MM.1S (cell line): Measurements from ENCODE around the gene JAG2.

ENCODE experiments used
- CTCF ChIP-seq: fragments of 300-600 bp; sonication (generic); IDR thresholded peaks from 2 replicates; pipeline ENCODE4 v1.5.1; 2016; ENCODE audit warnings: antibody characterized with exemption, low read length, mixed read lengths
- EZH2phosphoT487 ChIP-seq: fragments of 300-600 bp; sonication (generic); IDR thresholded peaks from 2 replicates; pipeline ENCODE4 v1.6.1; 2018; ENCODE audit warnings: antibody characterized with exemption, low read length

- no peak for TF ChIP-seq CTCF
- TF ChIP-seq EZH2phosphoT487: no peak
Observed at GRCh38 chr14:105107781-105108515, 60.6 kb downstream of the JAG2 start.
